OCI-LY1 (cell line): Measurements from ENCODE around the gene POLDIP2.

Experiments
- H2AFZ ChIP-seq: fragments of 200-600 bp; sonication (generic), shearing (Covaris generic); 2 replicates; pipeline ENCODE4 v1.6.0; 2014; ENCODE audit warnings: antibody characterized with exemption, mild to moderate bottlenecking, low read length
- H3F3A ChIP-seq: fragments of 200-600 bp; sonication (generic), shearing (Covaris generic); 2 replicates; pipeline ENCODE4 v1.6.0; 2014; ENCODE audit warnings: mild to moderate bottlenecking, antibody characterized with exemption, low read length, moderate library complexity; ENCODE audit not compliant: insufficient read depth
- H3K27ac ChIP-seq: fragments of 200-600 bp; sonication (generic); 2 replicates; pipeline ENCODE4 v1.5.1; 2014; ENCODE audit warnings: low read length, mixed run types, mild to moderate bottlenecking, low read depth; ENCODE audit not compliant: poor library complexity, severe bottlenecking
- H3K27me3 ChIP-seq: fragments of 200-600 bp; sonication (generic); 2 replicates; pipeline ENCODE4 v1.6.0; 2014; ENCODE audit warnings: antibody characterized with exemption, mild to moderate bottlenecking, low read length, moderate library complexity; ENCODE audit not compliant: insufficient read depth
- H3K36me3 ChIP-seq: fragments of 200-600 bp; sonication (generic); 2 replicates; pipeline ENCODE4 v1.6.1; 2014; ENCODE audit warnings: mild to moderate bottlenecking, antibody characterized with exemption, low read length, moderate library complexity, mixed read lengths; ENCODE audit not compliant: insufficient read depth
- H3K4me1 ChIP-seq: fragments of 200-600 bp; sonication (generic); 2 replicates; pipeline ENCODE4 v1.5.1; 2014; ENCODE audit warnings: mild to moderate bottlenecking, low read length, moderate library complexity; ENCODE audit not compliant: insufficient read depth, severe bottlenecking
- H3K4me2 ChIP-seq: fragments of 200-600 bp; sonication (generic), shearing (Covaris generic); 2 replicates; pipeline ENCODE4 v1.6.1; 2014; ENCODE audit warnings: low read length
- H3K4me3 ChIP-seq: fragments of 200-600 bp; sonication (generic); 2 replicates; pipeline ENCODE4 v1.5.1; 2014; ENCODE audit warnings: low read length, low read depth, mild to moderate bottlenecking, mixed read lengths; ENCODE audit not compliant: poor library complexity, severe bottlenecking
- H3K79me2 ChIP-seq: fragments of 200-600 bp; shearing (Covaris generic); 2 replicates; pipeline ENCODE4 v1.6.1; 2016; ENCODE audit warnings: mixed run types, low read length, mixed read lengths; ENCODE audit not compliant: insufficient read depth
- H3K9ac ChIP-seq: fragments of 200-600 bp; sonication (generic), shearing (Covaris generic); 2 replicates; pipeline ENCODE4 v1.6.1; 2014; ENCODE audit warnings: mild to moderate bottlenecking, low read length, mixed read lengths
- H3K9me2 ChIP-seq: fragments of 200-600 bp; sonication (generic), shearing (Covaris generic); 2 replicates; pipeline ENCODE4 v1.6.1; 2014; ENCODE audit warnings: low read depth, mild to moderate bottlenecking, low read length, mixed read lengths
- H3K9me3 ChIP-seq: fragments of 200-600 bp; shearing (Covaris generic); 2 replicates; pipeline ENCODE4 v1.6.1; 2014; ENCODE audit warnings: low read length, mixed read lengths
- H4K20me1 ChIP-seq: fragments of 200-600 bp; sonication (generic), shearing (Covaris generic); 2 replicates; pipeline ENCODE4 v1.6.0; 2016; ENCODE audit warnings: mild to moderate bottlenecking, low read length; ENCODE audit not compliant: insufficient read depth
- EZH2 ChIP-seq: fragments of 200-600 bp; sonication (generic), shearing (Covaris generic); IDR thresholded peaks from 2 replicates; pipeline ENCODE4 v1.8.0; 2017; ENCODE audit warnings: borderline replicate concordance, mixed run types, mild to moderate bottlenecking, antibody characterized with exemption, low read length, moderate library complexity, mixed read lengths
- TF ChIP-seq, protein P1 (sequence below): fragments of 200-600 bp; sonication (generic), shearing (Covaris generic); IDR thresholded peaks from 2 replicates; pipeline ENCODE4 v1.5.1; 2017; ENCODE audit warnings: mild to moderate bottlenecking, antibody characterized with exemption, low read length, moderate library complexity, mixed read lengths

POLDIP2 gene

DNA sequence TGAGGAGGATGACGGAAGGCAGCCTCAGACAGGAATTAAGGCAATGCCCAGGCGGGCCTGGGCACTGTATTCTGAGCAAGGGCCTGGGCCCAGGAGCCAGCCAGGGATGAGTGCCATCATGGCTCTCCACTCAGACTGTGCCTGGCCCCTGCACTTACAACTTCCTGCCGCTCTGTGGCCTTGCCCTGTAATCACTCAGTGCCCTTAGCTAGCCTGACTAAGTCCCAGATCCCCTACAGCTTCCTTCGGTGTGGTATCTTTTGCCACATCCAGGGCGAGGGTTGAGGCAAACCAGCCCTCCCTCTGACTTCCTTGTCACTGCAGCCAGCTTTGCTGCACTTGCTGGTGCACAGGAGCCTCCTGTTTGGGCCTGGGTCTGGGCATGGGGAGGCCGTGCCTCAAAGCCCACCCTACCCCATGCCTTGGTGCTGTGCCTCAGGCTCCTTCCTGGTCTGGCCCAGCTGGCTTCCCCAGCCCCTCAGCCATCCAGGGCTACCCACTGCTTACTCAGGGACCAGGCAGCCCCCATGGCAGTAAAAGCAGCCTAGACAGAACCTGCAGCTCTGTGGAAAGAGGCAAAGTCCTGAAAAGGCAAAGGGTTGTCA lies 39.4 kb upstream of the POLDIP2 start:
- Histone ChIP-seq H3K4me2 (no peak overlapping the region), H3K4me3 (no peak overlapping the region), H3K9ac (no peak overlapping the region), H3K27ac (no peak overlapping the region), H3K27me3 (no peaks in the 10 kb centered on the region), H3F3A (no peaks in the 10 kb centered on the region), H3K9me3 (no peaks in the 10 kb centered on the region), H3K79me2 (no peaks in the 10 kb centered on the region), H4K20me1 (no peaks in the 10 kb centered on the region), H3K4me1 (no peaks in the 10 kb centered on the region), H2AFZ (no peak overlapping the region), H3K36me3 (no peaks in the 10 kb centered on the region), H3K9me2 (no peaks in the 10 kb centered on the region)
- TF ChIP-seq, protein P1, sequence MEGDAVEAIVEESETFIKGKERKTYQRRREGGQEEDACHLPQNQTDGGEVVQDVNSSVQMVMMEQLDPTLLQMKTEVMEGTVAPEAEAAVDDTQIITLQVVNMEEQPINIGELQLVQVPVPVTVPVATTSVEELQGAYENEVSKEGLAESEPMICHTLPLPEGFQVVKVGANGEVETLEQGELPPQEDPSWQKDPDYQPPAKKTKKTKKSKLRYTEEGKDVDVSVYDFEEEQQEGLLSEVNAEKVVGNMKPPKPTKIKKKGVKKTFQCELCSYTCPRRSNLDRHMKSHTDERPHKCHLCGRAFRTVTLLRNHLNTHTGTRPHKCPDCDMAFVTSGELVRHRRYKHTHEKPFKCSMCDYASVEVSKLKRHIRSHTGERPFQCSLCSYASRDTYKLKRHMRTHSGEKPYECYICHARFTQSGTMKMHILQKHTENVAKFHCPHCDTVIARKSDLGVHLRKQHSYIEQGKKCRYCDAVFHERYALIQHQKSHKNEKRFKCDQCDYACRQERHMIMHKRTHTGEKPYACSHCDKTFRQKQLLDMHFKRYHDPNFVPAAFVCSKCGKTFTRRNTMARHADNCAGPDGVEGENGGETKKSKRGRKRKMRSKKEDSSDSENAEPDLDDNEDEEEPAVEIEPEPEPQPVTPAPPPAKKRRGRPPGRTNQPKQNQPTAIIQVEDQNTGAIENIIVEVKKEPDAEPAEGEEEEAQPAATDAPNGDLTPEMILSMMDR: no peak
- no peak for TF ChIP-seq EZH2

DNA sequence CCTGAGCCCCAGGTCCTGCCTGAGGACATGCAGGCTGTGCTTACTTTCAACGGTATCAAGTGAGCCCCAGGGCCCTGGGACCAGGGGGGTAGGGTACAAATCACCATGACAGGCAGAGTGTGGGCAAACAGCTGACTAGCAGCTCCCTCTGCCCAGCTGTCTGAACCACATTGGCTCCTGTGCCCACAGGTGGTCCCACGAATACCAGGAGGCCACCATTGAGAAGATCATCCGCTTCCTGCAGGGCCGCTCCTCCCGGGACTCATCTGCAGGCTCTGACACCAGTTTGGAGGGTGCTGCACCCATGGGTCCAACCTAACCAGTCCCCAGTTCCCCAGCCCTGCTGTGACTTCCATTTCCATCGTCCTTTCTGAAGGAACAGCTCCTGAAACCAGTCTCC lies 38.6 kb upstream of the POLDIP2 start:
- Histone ChIP-seq H3K4me2 (no peak overlapping the region), H3K9me3 (no peaks in the 10 kb centered on the region), H3K9ac (no peak overlapping the region), H3K79me2 (no peaks in the 10 kb centered on the region), H3K36me3 (no peaks in the 10 kb centered on the region), H3K27ac (no peak overlapping the region), H3K9me2 (no peaks in the 10 kb centered on the region), H2AFZ (no peak overlapping the region), H3K4me1 (no peaks in the 10 kb centered on the region), H3K4me3 (no peak overlapping the region), H3K27me3 (no peaks in the 10 kb centered on the region), H3F3A (no peaks in the 10 kb centered on the region), H4K20me1 (no peaks in the 10 kb centered on the region)
- TF ChIP-seq, protein P1: no peak
- no peak for TF ChIP-seq EZH2

DNA sequence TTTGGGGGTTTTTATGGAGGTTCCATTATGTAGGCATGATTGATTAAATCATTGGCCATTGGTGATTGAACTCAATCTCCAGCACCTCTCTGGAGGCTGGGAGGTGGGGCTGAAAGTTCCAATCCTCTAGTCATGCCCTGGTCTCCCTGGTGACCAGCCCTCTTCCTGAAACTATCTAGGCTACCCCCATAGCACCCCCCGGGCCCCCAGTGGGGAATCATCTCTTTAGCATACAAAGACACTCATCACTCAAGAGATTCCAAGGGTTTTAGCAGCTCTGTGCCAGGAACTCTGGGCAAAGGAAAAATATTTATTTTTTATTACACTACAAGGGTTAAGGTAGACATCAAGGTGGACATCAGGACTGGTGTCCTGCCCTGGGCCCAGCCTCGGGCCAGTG lies 38.1 kb upstream of the POLDIP2 start:
- Histone ChIP-seq H3K27ac (no peak overlapping the region), H3K4me2 (no peak overlapping the region), H3K27me3 (no peaks in the 10 kb centered on the region)

More for the DNA sequence above, 38.1 kb upstream of the POLDIP2 start:
- H3K9me2 ChIP-seq: no peaks in the 10 kb centered on the region
- H3K9me3 ChIP-seq: no peaks in the 10 kb centered on the region
- H3K36me3 ChIP-seq: no peaks in the 10 kb centered on the region
- H3K9ac ChIP-seq: no peak overlapping the region
- H3F3A ChIP-seq: no peaks in the 10 kb centered on the region
- no peaks in the 10 kb centered on the region for H4K20me1 ChIP-seq
- H3K4me3 ChIP-seq: no peak overlapping the region
- no peaks in the 10 kb centered on the region for H3K4me1 ChIP-seq
- no peaks in the 10 kb centered on the region for H3K79me2 ChIP-seq
- TF ChIP-seq EZH2: no peak
- TF ChIP-seq, protein P1: no peak
- H2AFZ ChIP-seq: no peak overlapping the region
